ENCODE measurements around the gene NGF. TPM values are rescaled to one million over a fixed set of nuclear protein-coding genes. Genes with fewer than 3 reads are reported as not detected.

The NGF gene
- total and polyA plus RNA-seq, 9 of the 15 experiments (the other 6 are each of a cell fraction or from before 2014, with no cell fraction given): not detected

GRCh38 chr1:115365738-115366137 is 27.7 kb upstream of the NGF start:
- H3K9ac ChIP-seq (ENCODE audit: insufficient read depth in 1 of 2, low read depth in 2 of 2, low read length in 2 of 2): no peak overlapping the region
- no TSS peak for BruUV-seq (replicated peaks)
- DNase-seq (ENCODE audit: extremely low read depth in 1 of 4, low spot score in 3 of 4): no peak
- no peaks in the 10 kb centered on the region for H3K9me3 ChIP-seq (replicated peaks; ENCODE audit: control insufficient read depth, insufficient read depth, low read depth, low read length)
- H3K79me2 ChIP-seq (ENCODE audit: control insufficient read depth, insufficient read depth, low read length): no peaks in the 10 kb centered on the region
- no peak overlapping the region for H2AFZ ChIP-seq (ENCODE audit: low read depth, low read length)
- FAIRE-seq: no peak
- ATAC-seq: no peak
- no peak overlapping the region for H3K4me2 ChIP-seq (ENCODE audit: insufficient read depth, low read length)
- no peak overlapping the region for H3K27ac ChIP-seq (ENCODE audit: extremely low read depth, low read depth, low read length)
- H3K4me3 ChIP-seq: no peak overlapping the region
- POLR2A ChIA-PET: interaction anchor here (0.9 kb wide), 1 partner anchor 9 kb away, joined by 4 read pairs; no protein-coding TSS in a partner anchor
- H3K36me3 ChIP-seq (ENCODE audit: control insufficient read depth, insufficient read depth, low read length): no peaks in the 10 kb centered on the region
- H3K4me1 ChIP-seq (replicated peaks in 1 of 2; ENCODE audit: control insufficient read depth in 2 of 2, insufficient read depth in 2 of 2, low read length in 2 of 2): no peaks in the 10 kb centered on the region
- no peaks in the 10 kb centered on the region for H3K9me1 ChIP-seq (ENCODE audit: control insufficient read depth, insufficient read depth, low read length)
- WGBS (ENCODE audit: insufficient coverage, low coverage, missing lambda C conversion rate): 2% methylated on average over 5 of the region's 5 CpGs
- H3K27me3 ChIP-seq (ENCODE audit: control insufficient read depth in 2 of 2, insufficient read depth in 2 of 2, low read length in 2 of 2): no peaks in the 10 kb centered on the region; a peak in 2 of 5 replicates
- intact Hi-C loops (cut with micrococcal nuclease) (no loop called here), in situ Hi-C loops (cut with MboI) (no loop called here)
- CTCF ChIA-PET (ENCODE audit: low intra/inter-chr PET ratio): no interaction called here
- no peaks in the 10 kb centered on the region for H4K20me1 ChIP-seq (replicated peaks; ENCODE audit: control insufficient read depth, insufficient read depth, low read length)
- TF ChIP-seq BDP1 (IDR thresholded peaks at IDR 0.05; ENCODE audit: insufficient read depth, insufficient read length): no peak
- TF ChIP-seq, protein P1, sequence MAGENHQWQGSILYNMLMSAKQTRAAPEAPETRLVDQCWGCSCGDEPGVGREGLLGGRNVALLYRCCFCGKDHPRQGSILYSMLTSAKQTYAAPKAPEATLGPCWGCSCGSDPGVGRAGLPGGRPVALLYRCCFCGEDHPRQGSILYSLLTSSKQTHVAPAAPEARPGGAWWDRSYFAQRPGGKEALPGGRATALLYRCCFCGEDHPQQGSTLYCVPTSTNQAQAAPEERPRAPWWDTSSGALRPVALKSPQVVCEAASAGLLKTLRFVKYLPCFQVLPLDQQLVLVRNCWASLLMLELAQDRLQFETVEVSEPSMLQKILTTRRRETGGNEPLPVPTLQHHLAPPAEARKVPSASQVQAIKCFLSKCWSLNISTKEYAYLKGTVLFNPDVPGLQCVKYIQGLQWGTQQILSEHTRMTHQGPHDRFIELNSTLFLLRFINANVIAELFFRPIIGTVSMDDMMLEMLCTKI (IDR thresholded peaks at IDR 0.05; ENCODE audit: partially characterized antibody): no peak
- TF ChIP-seq ZNF134 (CRISPR knock-in tag; conservative IDR thresholded peaks at IDR 0.05): no peak
- TF ChIP-seq MLX (CRISPR knock-in tag; conservative IDR thresholded peaks at IDR 0.05): no peak
- TF ChIP-seq ZNF766 (CRISPR knock-in tag; conservative IDR thresholded peaks at IDR 0.05): no peak
- TF ChIP-seq ZEB2 (IDR thresholded peaks at IDR 0.05): no peak
- TF ChIP-seq STAT5A (IDR thresholded peaks at IDR 0.05; ENCODE audit: borderline replicate concordance, low read length): no peak
- no peak for TF ChIP-seq EZH2 (IDR thresholded peaks at IDR 0.05; ENCODE audit: borderline replicate concordance, low read depth, low read length)
- TF ChIP-seq ZNF644 (tag; IDR thresholded peaks at IDR 0.05; ENCODE audit: low read depth): no peak
- no peak for TF ChIP-seq ZNF140 (CRISPR knock-in tag; IDR thresholded peaks at IDR 0.05)
- TF ChIP-seq SMARCC2 (IDR thresholded peaks at IDR 0.05; ENCODE audit: low read depth): no peak
- no peak for TF ChIP-seq TAF1 (IDR thresholded peaks at IDR 0.05; ENCODE audit: control insufficient read depth, extremely low read depth, insufficient read depth, low read length, severe bottlenecking)
- TF ChIP-seq NCOA1 (IDR thresholded peaks at IDR 0.05; ENCODE audit: low read depth): no peak
- TF ChIP-seq SNIP1 (IDR thresholded peaks at IDR 0.05; ENCODE audit: low read depth): no peak
- TF ChIP-seq, protein P2, sequence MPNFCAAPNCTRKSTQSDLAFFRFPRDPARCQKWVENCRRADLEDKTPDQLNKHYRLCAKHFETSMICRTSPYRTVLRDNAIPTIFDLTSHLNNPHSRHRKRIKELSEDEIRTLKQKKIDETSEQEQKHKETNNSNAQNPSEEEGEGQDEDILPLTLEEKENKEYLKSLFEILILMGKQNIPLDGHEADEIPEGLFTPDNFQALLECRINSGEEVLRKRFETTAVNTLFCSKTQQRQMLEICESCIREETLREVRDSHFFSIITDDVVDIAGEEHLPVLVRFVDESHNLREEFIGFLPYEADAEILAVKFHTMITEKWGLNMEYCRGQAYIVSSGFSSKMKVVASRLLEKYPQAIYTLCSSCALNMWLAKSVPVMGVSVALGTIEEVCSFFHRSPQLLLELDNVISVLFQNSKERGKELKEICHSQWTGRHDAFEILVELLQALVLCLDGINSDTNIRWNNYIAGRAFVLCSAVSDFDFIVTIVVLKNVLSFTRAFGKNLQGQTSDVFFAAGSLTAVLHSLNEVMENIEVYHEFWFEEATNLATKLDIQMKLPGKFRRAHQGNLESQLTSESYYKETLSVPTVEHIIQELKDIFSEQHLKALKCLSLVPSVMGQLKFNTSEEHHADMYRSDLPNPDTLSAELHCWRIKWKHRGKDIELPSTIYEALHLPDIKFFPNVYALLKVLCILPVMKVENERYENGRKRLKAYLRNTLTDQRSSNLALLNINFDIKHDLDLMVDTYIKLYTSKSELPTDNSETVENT (CRISPR knock-in tag; IDR thresholded peaks at IDR 0.05): no peak
